Gastrocnemius medialis (tissue), 4 donors: ENCODE results near the gene FAM24A. TPM values are rescaled to one million over a fixed set of nuclear protein-coding genes. Genes with fewer than 3 reads are reported as not detected.

Experiments used
- ATAC-seq, 2 donors: fragments of 150-250 bp; one replicate each; pipeline ENCODE4 v1.9.1; 2016
- DNase-seq, 2 donors: peaks; one replicate each; pipeline ENCODE4 v3.0.0-alpha.2; 2019
- H3K27ac ChIP-seq, 4 donors: fragments of 200-600 bp; sonication (generic); 1 replicate in 1 of 4; 2 replicates in 3 of 4; pipeline ENCODE4 v1.5.1; 2016 to 2018; ENCODE audit warnings: mild to moderate bottlenecking in 2 of 4, moderate library complexity in 1 of 4
- H3K27me3 ChIP-seq, 3 donors: fragments of 200-600 bp; sonication (generic) in 2 of 3; 1 replicate in 1 of 3; 2 replicates in 2 of 3; pipeline versions ENCODE4 v1.5.1 to v1.6.0; 2016 to 2019; ENCODE audit warnings: mild to moderate bottlenecking in 1 of 3, moderate library complexity in 1 of 3
- H3K36me3 ChIP-seq, 2 donors: fragments of 200-600 bp; sonication (generic) in 1 of 2; one replicate each; pipeline ENCODE4 v1.5.1; 2017 to 2018
- H3K4me1 ChIP-seq, 2 donors: fragments of 200-600 bp; sonication (generic) in 1 of 2; one replicate each; pipeline ENCODE4 v1.5.1; 2016 to 2017; ENCODE audit warnings: mild to moderate bottlenecking in 2 of 2
- H3K4me3 ChIP-seq, 4 donors: fragments of 200-600 bp; sonication (generic) in 3 of 4; 1 replicate in 1 of 4; 2 replicates in 3 of 4; pipeline ENCODE4 v1.5.1; 2016 to 2019; ENCODE audit warnings: mild to moderate bottlenecking in 2 of 4
- H3K9me3 ChIP-seq, 3 donors: fragments of 200-600 bp; sonication (generic) in 2 of 3; 1 replicate in 1 of 3; 2 replicates in 2 of 3; pipeline ENCODE4 v1.5.1; 2016 to 2019
- POLR2A ChIP-seq, 2 donors: fragments of 450-650 bp; IDR thresholded peaks; one replicate each; pipeline ENCODE4 v1.6.1; 2017; ENCODE audit warnings: antibody characterized with exemption in 2 of 2, mild to moderate bottlenecking in 2 of 2, moderate library complexity in 2 of 2
- in situ Hi-C, 4 donors: fragments of 200-750 bp; cut with MboI; loops; one replicate each; pipeline versions ENCODE4 v1.15.0 to v1.8.0; 2017; ENCODE audit warnings: low sequenced_read_pairs in 4 of 4
- intact Hi-C: fragments of 100-400 bp; cut with DNase I; formaldehyde crosslinking; loops from one replicate; pipeline ENCODE4 v1.15.1; 2023; ENCODE audit warnings: low total_unique reads
- total RNA-seq, 4 donors: library from RNA; depleted of rRNA; stranded (reverse); fragments of >200 nt; gene quantifications; one replicate each; pipeline versions ENCODE4 v1.1.0 to v1.2.3, GENCODE V29; 2016
- TF ChIP-seq, protein P1 (sequence below), 5 experiments: fragments of 450-650 bp in 3 of 5; fragments of 200-600 bp in 2 of 5; sonication (generic) in 2 of 5; IDR thresholded peaks in 4 of 5; conservative IDR thresholded peaks in 1 of 5; 1 replicate in 4 of 5; 2 replicates in 1 of 5; pipeline ENCODE4 v1.5.1; 2016 to 2019; ENCODE audit warnings: antibody characterized with exemption in 5 of 5, mild to moderate bottlenecking in 3 of 5, moderate library complexity in 3 of 5

FAM24A gene
- total RNA-seq, 4 donors from 2014 or later: not detected

DNA sequence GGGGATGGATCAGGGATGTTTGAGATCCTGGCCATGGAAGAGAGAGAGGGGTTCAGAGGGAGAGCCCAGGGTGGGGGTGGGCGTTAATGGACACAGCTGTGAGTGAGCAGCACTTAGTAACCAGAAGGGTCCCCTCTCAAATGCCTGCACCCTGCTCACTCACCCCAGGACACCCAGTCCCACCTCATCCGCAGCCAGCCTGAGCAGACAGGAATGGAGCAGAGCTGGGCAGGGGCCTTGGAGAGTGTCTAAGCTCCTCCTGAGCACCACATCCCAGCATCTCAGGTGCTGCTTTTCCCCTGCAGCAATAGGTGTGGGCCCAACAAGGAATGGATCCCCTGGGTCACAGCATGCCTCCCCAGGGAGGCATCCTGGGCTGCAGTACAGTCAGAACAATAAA, 5.3 kb downstream of the FAM24A start:
- DNase-seq (no peak), ATAC-seq (no peak)
- no peaks in the 10 kb centered on the region for H3K27me3 ChIP-seq
- intact Hi-C loops: no loop called here
- no peaks in the 10 kb centered on the region for H3K36me3 ChIP-seq
- no peak overlapping the region for H3K27ac ChIP-seq
- no peaks in the 10 kb centered on the region for H3K9me3 ChIP-seq
- no peaks in the 10 kb centered on the region for H3K4me1 ChIP-seq
- no peak overlapping the region for H3K4me3 ChIP-seq
- TF ChIP-seq POLR2A (IDR thresholded peaks at IDR 0.05): no peak
- TF ChIP-seq, protein P1, sequence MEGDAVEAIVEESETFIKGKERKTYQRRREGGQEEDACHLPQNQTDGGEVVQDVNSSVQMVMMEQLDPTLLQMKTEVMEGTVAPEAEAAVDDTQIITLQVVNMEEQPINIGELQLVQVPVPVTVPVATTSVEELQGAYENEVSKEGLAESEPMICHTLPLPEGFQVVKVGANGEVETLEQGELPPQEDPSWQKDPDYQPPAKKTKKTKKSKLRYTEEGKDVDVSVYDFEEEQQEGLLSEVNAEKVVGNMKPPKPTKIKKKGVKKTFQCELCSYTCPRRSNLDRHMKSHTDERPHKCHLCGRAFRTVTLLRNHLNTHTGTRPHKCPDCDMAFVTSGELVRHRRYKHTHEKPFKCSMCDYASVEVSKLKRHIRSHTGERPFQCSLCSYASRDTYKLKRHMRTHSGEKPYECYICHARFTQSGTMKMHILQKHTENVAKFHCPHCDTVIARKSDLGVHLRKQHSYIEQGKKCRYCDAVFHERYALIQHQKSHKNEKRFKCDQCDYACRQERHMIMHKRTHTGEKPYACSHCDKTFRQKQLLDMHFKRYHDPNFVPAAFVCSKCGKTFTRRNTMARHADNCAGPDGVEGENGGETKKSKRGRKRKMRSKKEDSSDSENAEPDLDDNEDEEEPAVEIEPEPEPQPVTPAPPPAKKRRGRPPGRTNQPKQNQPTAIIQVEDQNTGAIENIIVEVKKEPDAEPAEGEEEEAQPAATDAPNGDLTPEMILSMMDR (IDR thresholded peaks at IDR 0.05 in 4 of 5, conservative IDR thresholded peaks at IDR 0.05 in 1 of 5): no peak
- in situ Hi-C loops: no loop called here

- in situ Hi-C loops (no loop called here), intact Hi-C loops (no loop called here)
- peaks cover 0 to 4% of the 10 kb centered on the region in 2 donors for H3K36me3 ChIP-seq
- H3K27ac ChIP-seq: no peak overlapping the region
- TF ChIP-seq, protein P1 (IDR thresholded peaks at IDR 0.05 in 4 of 5, conservative IDR thresholded peaks at IDR 0.05 in 1 of 5): no peak
- no peak for TF ChIP-seq POLR2A (IDR thresholded peaks at IDR 0.05)
- H3K4me3 ChIP-seq: no peak overlapping the region
- H3K4me1 ChIP-seq: no peaks in the 10 kb centered on the region
- no peak for ATAC-seq
- no peaks in the 10 kb centered on the region for H3K9me3 ChIP-seq
- no peaks in the 10 kb centered on the region for H3K27me3 ChIP-seq
- no peak for DNase-seq
These were observed 19.7 kb downstream of the FAM24A start for GRCh38 chr10:122930140-122930539.

DNA sequence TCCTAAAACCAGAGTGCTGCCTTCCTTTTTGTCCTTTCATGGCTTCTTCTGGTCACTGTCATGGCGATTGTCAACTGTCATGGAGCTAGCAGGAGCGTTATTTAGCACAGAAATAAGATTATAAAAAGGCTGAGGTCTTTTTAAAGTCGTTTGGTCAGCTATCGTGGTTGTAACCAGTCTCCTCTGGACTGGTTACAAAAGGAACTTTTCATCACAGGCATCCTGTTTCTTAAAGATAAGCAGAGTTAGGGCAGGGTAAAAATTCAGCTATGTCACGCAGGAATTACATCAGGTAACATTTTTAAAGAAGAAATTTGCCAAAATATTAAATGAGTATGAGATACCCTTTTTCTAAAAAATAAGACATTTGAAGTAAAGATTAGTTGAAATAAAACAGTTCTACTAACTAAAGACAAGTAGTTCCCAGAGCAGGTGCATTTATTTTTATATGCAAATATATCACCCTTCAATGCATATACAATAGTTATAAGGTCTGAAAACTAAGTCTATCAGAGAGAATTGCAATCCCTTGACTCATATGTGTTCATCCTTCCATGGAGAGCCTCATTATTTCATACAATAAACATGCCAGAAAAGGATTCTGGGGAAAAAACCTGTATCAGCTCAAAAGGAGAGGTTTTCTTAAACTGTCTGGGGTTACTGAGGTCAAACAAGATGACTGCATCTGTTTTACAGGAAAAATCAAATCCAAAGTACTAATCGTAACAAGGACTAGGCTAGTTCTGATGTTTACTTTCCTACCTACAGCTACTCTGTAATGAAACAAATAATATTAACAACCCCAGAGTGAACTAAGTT, 20.9 kb downstream of the FAM24A start:
- H3K27me3 ChIP-seq: no peaks in the 10 kb centered on the region
- H3K9me3 ChIP-seq: no peaks in the 10 kb centered on the region
- H3K4me1 ChIP-seq: no peaks in the 10 kb centered on the region
- H3K27ac ChIP-seq: no peak overlapping the region
- H3K4me3 ChIP-seq: no peak overlapping the region
- ATAC-seq (no peak), DNase-seq (no peak)
- peaks cover 0 to 14% of the 10 kb centered on the region in 2 donors for H3K36me3 ChIP-seq
- intact Hi-C loops: no loop called here
- TF ChIP-seq, protein P1 (IDR thresholded peaks at IDR 0.05 in 4 of 5, conservative IDR thresholded peaks at IDR 0.05 in 1 of 5): no peak
- TF ChIP-seq POLR2A (IDR thresholded peaks at IDR 0.05): no peak
- in situ Hi-C loops: no loop called here

DNA sequence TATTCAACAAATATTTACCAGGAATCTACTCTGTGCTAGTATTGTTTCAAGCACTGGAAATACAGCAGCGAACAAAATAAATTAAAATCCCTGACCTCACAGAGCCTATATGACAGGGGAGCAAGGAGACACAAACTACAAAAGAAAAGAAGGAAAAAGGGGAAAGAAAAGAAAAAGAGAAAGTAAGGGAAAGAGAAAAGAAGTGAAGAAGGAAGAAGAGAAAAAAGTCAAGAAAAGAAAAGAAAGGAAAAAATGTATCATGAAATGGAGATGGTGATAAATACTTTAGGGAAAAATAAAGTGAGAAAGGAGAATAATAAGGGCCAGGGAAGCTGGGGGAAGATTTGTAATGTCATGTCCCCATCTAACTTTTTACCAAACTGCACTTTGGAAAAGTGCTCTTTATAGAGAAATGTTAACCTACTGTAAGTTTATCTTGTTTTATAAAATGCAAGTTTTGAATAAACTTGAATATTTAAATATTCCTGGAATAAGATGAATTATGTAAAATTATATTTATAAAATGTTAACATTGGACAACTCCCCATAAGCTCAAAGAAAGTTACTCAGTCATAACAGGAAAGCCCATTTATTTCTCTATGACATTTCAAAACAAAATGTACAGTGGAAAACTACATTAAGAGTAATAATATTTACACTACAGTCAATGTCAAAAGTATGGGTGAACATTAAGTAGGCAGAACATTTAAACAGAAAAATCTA, 28.9 kb downstream of the FAM24A start:
- no peak overlapping the region for H3K4me3 ChIP-seq
- in situ Hi-C loops (no loop called here), intact Hi-C loops (no loop called here)
- no peaks in the 10 kb centered on the region for H3K27me3 ChIP-seq
- no peak for ATAC-seq
- peaks cover 0 to 38% of the 10 kb centered on the region in 2 donors for H3K36me3 ChIP-seq
- H3K9me3 ChIP-seq: no peaks in the 10 kb centered on the region
- no peak for DNase-seq
- no peak overlapping the region for H3K27ac ChIP-seq
- no peaks in the 10 kb centered on the region for H3K4me1 ChIP-seq
- TF ChIP-seq POLR2A (IDR thresholded peaks at IDR 0.05): no peak
- TF ChIP-seq, protein P1 (IDR thresholded peaks at IDR 0.05 in 4 of 5, conservative IDR thresholded peaks at IDR 0.05 in 1 of 5): no peak
